Brain microvascular endothelial cell (primary cell): ENCODE measurements around the gene FERMT2.

Experiments used
- DNase-seq: peaks from one replicate; pipeline ENCODE4 v3.0.0-alpha.2; 2020
- H3K27ac ChIP-seq: fragments of 250-450 bp; sonication (Bioruptor Pico); 2 replicates; pipeline ENCODE4 v1.5.1; 2020; ENCODE audit warnings: mild to moderate bottlenecking, moderate library complexity
- H3K27me3 ChIP-seq: fragments of 250-450 bp; sonication (Bioruptor Pico); replicated peaks from 2 replicates; pipeline ENCODE4 v1.5.1; 2020; ENCODE audit warnings: mild to moderate bottlenecking
- H3K36me3 ChIP-seq: fragments of 250-450 bp; sonication (Bioruptor Pico); replicated peaks from 2 replicates; pipeline ENCODE4 v1.5.1; 2020; ENCODE audit warnings: mild to moderate bottlenecking
- H3K4me3 ChIP-seq: 2 replicates; pipeline ENCODE4 v1.5.1; 2011; ENCODE audit warnings: low read depth, mild to moderate bottlenecking, control low read depth, low read length, moderate library complexity
- CTCF ChIP-seq: IDR thresholded peaks from 2 replicates; pipeline ENCODE4 v1.5.1; 2011; ENCODE audit warnings: low read depth, mild to moderate bottlenecking, moderate library complexity, low read length, control low read depth, inconsistent platforms; ENCODE audit errors: missing control alignments
- in situ Hi-C: cut with HindIII; loops from 2 replicates; pipeline ENCODE4 v1.10.0; 2017; ENCODE audit warnings: low sequenced_read_pairs, low pct_ligation_motif_present

FERMT2 gene

GRCh38 chr14:52949249-52949648 lies 1.6 kb downstream of the FERMT2 start:
- Histone ChIP-seq H3K36me3 (peaks cover 17% of the 10 kb centered on the region), H3K4me3 (peak overlapping the region; percentile 94), H3K27me3 (no peaks in the 10 kb centered on the region), H3K27ac (no peak overlapping the region)
- TF ChIP-seq CTCF = no peak
- in situ Hi-C loops = no loop called here
- DNase-seq = no peak

GRCh38 chr14:52948836-52949235 lies 2.0 kb downstream of the FERMT2 start:
- peak overlapping the region; percentile 94 for H3K4me3 ChIP-seq

GRCh38 chr14:52948039-52948438 lies 2.8 kb downstream of the FERMT2 start:
- peak overlapping the region; percentile 94 for H3K4me3 ChIP-seq

More at GRCh38 chr14:52948836-52949235, 2.0 kb downstream of the FERMT2 start:
- no peak for DNase-seq
- Histone ChIP-seq H3K27me3 (no peaks in the 10 kb centered on the region), H3K27ac (no peak overlapping the region), H3K36me3 (peaks cover 17% of the 10 kb centered on the region)
- TF ChIP-seq CTCF = no peak
- in situ Hi-C loops = no loop called here

GRCh38 chr14:52944254-52944653 lies 6.6 kb downstream of the FERMT2 start:
- Histone ChIP-seq H3K36me3 (peaks cover 18% of the 10 kb centered on the region), H3K4me3 (no peak overlapping the region), H3K27me3 (no peaks in the 10 kb centered on the region), H3K27ac (no peak overlapping the region)
- TF ChIP-seq CTCF = no peak
- in situ Hi-C loops = no loop called here
- DNase-seq = no peak

More at GRCh38 chr14:52948039-52948438, 2.8 kb downstream of the FERMT2 start:
- peaks cover 17% of the 10 kb centered on the region for H3K36me3 ChIP-seq
- in situ Hi-C loops = no loop called here
- no peak for DNase-seq
- H3K27ac ChIP-seq = peak overlapping the region; percentile 12
- no peak for TF ChIP-seq CTCF
- no peaks in the 10 kb centered on the region for H3K27me3 ChIP-seq

GRCh38 chr14:52939427-52939826 lies 11.4 kb downstream of the FERMT2 start:
- Histone ChIP-seq H3K27me3 (no peaks in the 10 kb centered on the region), H3K4me3 (no peak overlapping the region), H3K27ac (no peak overlapping the region), H3K36me3 (peaks cover 3% of the 10 kb centered on the region)
- DNase-seq = no peak
- TF ChIP-seq CTCF = no peak
- in situ Hi-C loops = no loop called here

GRCh38 chr14:52937869-52938268 lies 13.0 kb downstream of the FERMT2 start:
- TF ChIP-seq CTCF = no peak
- Histone ChIP-seq H3K36me3 (peaks cover 3% of the 10 kb centered on the region), H3K27ac (no peak overlapping the region), H3K4me3 (no peak overlapping the region), H3K27me3 (no peaks in the 10 kb centered on the region)
- DNase-seq = no peak
- in situ Hi-C loops = no loop called here
